GM12891 (cell line): Measurements from ENCODE around the gene SSH2.

Source experiments
- PAX5 ChIP-seq: IDR thresholded peaks from 2 replicates; pipeline ENCODE4 v1.6.1; 2011; ENCODE audit warnings: low read length, moderate library complexity, mild to moderate bottlenecking; ENCODE audit not compliant: insufficient read depth, severe bottlenecking
- POLR2A ChIP-seq: IDR thresholded peaks from 2 replicates; pipeline ENCODE4 v1.6.1; 2011; ENCODE audit warnings: low read depth, low read length, control low read depth
- POLR2AphosphoS5 ChIP-seq: IDR thresholded peaks from 2 replicates; pipeline ENCODE4 v1.6.1; 2011; ENCODE audit warnings: low read depth, low read length, control low read depth
- POU2F2 ChIP-seq: IDR thresholded peaks from 2 replicates; pipeline ENCODE4 v1.6.1; 2011; ENCODE audit warnings: low read depth, mild to moderate bottlenecking, control low read depth, low read length, moderate library complexity
- SPI1 ChIP-seq: IDR thresholded peaks from 2 replicates; pipeline ENCODE4 v1.6.1; 2011; ENCODE audit warnings: low read depth, low read length, control low read depth
- TAF1 ChIP-seq: IDR thresholded peaks from 2 replicates; pipeline ENCODE4 v1.6.1; 2011; ENCODE audit warnings: low read depth, low read length, control low read depth

- no peak for TF ChIP-seq POLR2A
- no peak for TF ChIP-seq TAF1
- TF ChIP-seq POLR2AphosphoS5 = no peak
- no peak for TF ChIP-seq PAX5
- TF ChIP-seq SPI1 = no peak
- TF ChIP-seq POU2F2 = no peak
These were observed 242.4 kb downstream of the SSH2 start for GRCh38 chr17:29687596-29687995.
